ENCODE results near the gene GRK7. TPM values are rescaled to one million over a fixed set of nuclear protein-coding genes. Genes with fewer than 3 reads are reported as not detected.

Gene GRK7
- total and polyA plus RNA-seq, 2 of the 13 experiments (the other 11 are each of a cell fraction or from before 2014, with no cell fraction given): not detected

GRCh38 chr3:141804778-141805639, 41.8 kb downstream of the GRK7 start:
- POLR2A ChIA-PET: no interaction called here
- intact Hi-C loops (cut with micrococcal nuclease; ENCODE audit: unreplicated experiment) (no loop called here), in situ Hi-C loops (cut with HindIII; ENCODE audit: extremely low pct_ligation_motif_present, low pct_unique_long_range_greater_than_20kb) (no loop called here)
- Histone ChIP-seq H3K4me1 (ENCODE audit: insufficient read depth, low read length) (peaks cover 7% of the 10 kb centered on the region; the same call in 1 of the 2 replicates), H3K36me3 (replicated peaks in 1 of 2; ENCODE audit: control insufficient read depth in 1 of 2, insufficient read depth in 2 of 2, low read length in 2 of 2) (no peaks in the 10 kb centered on the region), H4K20me1 (ENCODE audit: insufficient read depth, low read length) (no peaks in the 10 kb centered on the region), H3K9me3 (ENCODE audit: low read length) (no peaks in the 10 kb centered on the region), H2AFZ (ENCODE audit: low read length) (no peak overlapping the region), H3K4me2 (ENCODE audit: low read depth, low read length) (peak overlapping the region; percentile 7; the same call in 1 of the 2 replicates), H3K4me3 (replicated peaks in 1 of 3; ENCODE audit: insufficient read depth in 1 of 3, low read depth in 2 of 3, low read length in 3 of 3) (no peak overlapping the region), H3K9ac (ENCODE audit: insufficient read depth, low read depth, low read length) (no peak overlapping the region), H3K27me3 (ENCODE audit: control insufficient read depth in 1 of 2, insufficient read depth in 2 of 2, low read length in 2 of 2) (no peaks in the 10 kb centered on the region), H3K27ac (ENCODE audit: extremely low read length, insufficient read depth, low read length) (no peak overlapping the region), H3K79me2 (ENCODE audit: insufficient read depth, low read length) (no peaks in the 10 kb centered on the region)
- ATAC-seq (no peak), DNase-seq (ENCODE audit: low spot score) (no peak), FAIRE-seq (no peak)
- WGBS (ENCODE audit: low lambda C conversion rate): 38% methylated on average over 18 of the region's 18 CpGs
- CTCF ChIA-PET (ENCODE audit: low intra/inter-chr PET ratio, low total read pairs): no interaction called here
- TF ChIP-seq THRA (CRISPR knock-in tag; IDR thresholded peaks at IDR 0.05; ENCODE audit: borderline replicate concordance) (no peak), LCORL (IDR thresholded peaks at IDR 0.05) (0 out of 2 replicates have a peak, but pooled peaks have one; percentile 2), LCORL (CRISPR knock-in tag; IDR thresholded peaks at IDR 0.05) (no peak), NFIC (IDR thresholded peaks at IDR 0.05; ENCODE audit: low read length) (no peak), FOXP1 (IDR thresholded peaks at IDR 0.05) (peak; percentile 16; the same call in 1 of the 2 replicates), FOXP1 (CRISPR knock-in tag; IDR thresholded peaks at IDR 0.05) (no peak), ZC3H4 (CRISPR knock-in tag; IDR thresholded peaks at IDR 0.05; ENCODE audit: borderline replicate concordance) (no peak), MNT (IDR thresholded peaks at IDR 0.05) (peak; percentile 92; the same call in 1 of the 2 replicates), ZBTB1 (CRISPR knock-in tag; IDR thresholded peaks at IDR 0.05; ENCODE audit: borderline replicate concordance) (no peak), ZNF850 (CRISPR knock-in tag; conservative IDR thresholded peaks at IDR 0.05) (no peak)
- no TSS peak for BruUV-seq (replicated peaks)
